Mesothelial cell of epicardium (in vitro differentiated cells): Measurements from ENCODE around the gene KAT8. TPM values are rescaled to one million over a fixed set of nuclear protein-coding genes. Genes with fewer than 3 reads are reported as not detected.

ENCODE experiments used
- DNase-seq, 2 experiments: peaks; one replicate each; pipeline ENCODE4 v3.0.0; 2021; ENCODE audit warnings: low spot score in 2 of 2; ENCODE audit not compliant: unreplicated experiment in 2 of 2
- H3K27ac Mint-ChIP-seq: 2 replicates; pipeline ENCODE4 v1.8.0; 2021; ENCODE audit warnings: mixed read lengths
- H3K27me3 Mint-ChIP-seq: 2 replicates; pipeline ENCODE4 v1.8.0; 2021; ENCODE audit warnings: low read depth, mixed read lengths
- H3K36me3 Mint-ChIP-seq: 2 replicates; pipeline ENCODE4 v1.8.0; 2021; ENCODE audit warnings: mixed read lengths
- H3K4me1 Mint-ChIP-seq: 2 replicates; pipeline ENCODE4 v1.8.0; 2021; ENCODE audit warnings: mixed read lengths
- H3K4me3 Mint-ChIP-seq: 2 replicates; pipeline ENCODE4 v1.8.0; 2021; ENCODE audit warnings: mild to moderate bottlenecking, moderate library complexity, mixed read lengths
- H3K9me3 Mint-ChIP-seq: 2 replicates; pipeline ENCODE4 v1.8.0; 2021; ENCODE audit warnings: mixed read lengths
- total RNA-seq: library from RNA; stranded (reverse); gene quantifications from 3 replicates; pipeline ENCODE4 v1.2.1, GENCODE V29; 2021
- TF ChIP-seq, protein P1 (sequence below): fragments of 200-600 bp; sonication (generic); IDR thresholded peaks from one replicate; pipeline ENCODE4 v1.5.0; 2021; ENCODE audit warnings: antibody characterized with exemption; ENCODE audit not compliant: unreplicated experiment

Gene KAT8
- total RNA-seq, 1 donor from 2014 or later = 75.7 TPM

- H3K9me3 Mint-ChIP-seq = no peaks in the 10 kb centered on the region
- H3K27me3 Mint-ChIP-seq = no peaks in the 10 kb centered on the region
- H3K4me1 Mint-ChIP-seq = peaks cover 21% of the 10 kb centered on the region
- peaks cover 16% of the 10 kb centered on the region for H3K36me3 Mint-ChIP-seq
- peak overlapping the region; percentile 96 for H3K27ac Mint-ChIP-seq
- DNase-seq = no peak
- TF ChIP-seq, protein P1, sequence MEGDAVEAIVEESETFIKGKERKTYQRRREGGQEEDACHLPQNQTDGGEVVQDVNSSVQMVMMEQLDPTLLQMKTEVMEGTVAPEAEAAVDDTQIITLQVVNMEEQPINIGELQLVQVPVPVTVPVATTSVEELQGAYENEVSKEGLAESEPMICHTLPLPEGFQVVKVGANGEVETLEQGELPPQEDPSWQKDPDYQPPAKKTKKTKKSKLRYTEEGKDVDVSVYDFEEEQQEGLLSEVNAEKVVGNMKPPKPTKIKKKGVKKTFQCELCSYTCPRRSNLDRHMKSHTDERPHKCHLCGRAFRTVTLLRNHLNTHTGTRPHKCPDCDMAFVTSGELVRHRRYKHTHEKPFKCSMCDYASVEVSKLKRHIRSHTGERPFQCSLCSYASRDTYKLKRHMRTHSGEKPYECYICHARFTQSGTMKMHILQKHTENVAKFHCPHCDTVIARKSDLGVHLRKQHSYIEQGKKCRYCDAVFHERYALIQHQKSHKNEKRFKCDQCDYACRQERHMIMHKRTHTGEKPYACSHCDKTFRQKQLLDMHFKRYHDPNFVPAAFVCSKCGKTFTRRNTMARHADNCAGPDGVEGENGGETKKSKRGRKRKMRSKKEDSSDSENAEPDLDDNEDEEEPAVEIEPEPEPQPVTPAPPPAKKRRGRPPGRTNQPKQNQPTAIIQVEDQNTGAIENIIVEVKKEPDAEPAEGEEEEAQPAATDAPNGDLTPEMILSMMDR = no peak
- H3K4me3 Mint-ChIP-seq = peak overlapping the region; percentile 88
These were observed 42.7 kb upstream of the KAT8 start for GRCh38 chr16:31074814-31075183.

DNA sequence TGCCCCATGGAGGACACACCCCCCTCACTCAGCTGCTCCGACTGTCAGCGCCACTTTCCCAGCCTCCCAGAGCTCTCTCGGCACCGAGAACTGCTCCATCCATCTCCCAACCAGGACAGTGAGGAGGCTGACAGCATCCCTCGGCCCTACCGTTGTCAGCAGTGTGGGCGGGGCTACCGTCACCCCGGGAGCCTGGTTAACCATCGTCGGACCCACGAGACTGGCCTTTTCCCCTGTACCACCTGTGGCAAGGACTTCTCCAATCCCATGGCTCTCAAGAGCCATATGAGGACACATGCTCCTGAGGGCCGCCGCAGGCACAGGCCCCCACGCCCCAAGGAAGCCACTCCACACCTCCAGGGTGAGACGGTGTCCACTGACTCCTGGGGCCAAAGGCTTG lies 41.1 kb upstream of the KAT8 start:
- TF ChIP-seq, protein P1 = no peak
- no peak for DNase-seq
- Mint-ChIP-seq H3K4me3 (peak overlapping the region; percentile 26), H3K27ac (peak overlapping the region; percentile 39), H3K9me3 (no peaks in the 10 kb centered on the region), H3K4me1 (peaks cover 21% of the 10 kb centered on the region), H3K27me3 (no peaks in the 10 kb centered on the region), H3K36me3 (peaks cover 20% of the 10 kb centered on the region)

DNA sequence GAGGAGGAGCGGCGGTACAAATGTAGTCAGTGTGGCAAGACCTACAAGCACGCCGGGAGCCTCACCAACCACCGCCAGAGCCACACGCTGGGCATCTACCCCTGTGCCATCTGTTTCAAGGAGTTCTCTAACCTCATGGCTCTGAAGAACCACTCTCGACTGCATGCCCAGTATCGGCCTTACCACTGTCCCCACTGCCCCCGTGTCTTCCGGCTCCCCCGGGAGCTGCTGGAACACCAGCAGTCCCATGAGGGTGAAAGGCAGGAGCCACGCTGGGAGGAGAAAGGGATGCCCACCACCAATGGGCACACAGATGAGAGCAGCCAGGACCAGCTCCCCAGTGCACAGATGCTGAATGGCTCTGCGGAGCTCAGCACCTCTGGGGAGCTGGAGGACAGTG lies 40.4 kb upstream of the KAT8 start:
- H3K27ac Mint-ChIP-seq = no peak overlapping the region
- TF ChIP-seq, protein P1 = no peak
- no peaks in the 10 kb centered on the region for H3K27me3 Mint-ChIP-seq
- no peak overlapping the region for H3K4me3 Mint-ChIP-seq
- peaks cover 16% of the 10 kb centered on the region for H3K4me1 Mint-ChIP-seq
- DNase-seq = no peak
- no peaks in the 10 kb centered on the region for H3K9me3 Mint-ChIP-seq
- H3K36me3 Mint-ChIP-seq = peaks cover 20% of the 10 kb centered on the region

- Mint-ChIP-seq H3K27ac (no peak overlapping the region), H3K4me3 (no peak overlapping the region), H3K4me1 (peaks cover 9% of the 10 kb centered on the region), H3K9me3 (no peaks in the 10 kb centered on the region), H3K27me3 (no peaks in the 10 kb centered on the region), H3K36me3 (peaks cover 22% of the 10 kb centered on the region)
- DNase-seq = no peak
- TF ChIP-seq, protein P1 = no peak
These were observed 39.7 kb upstream of the KAT8 start for GRCh38 chr16:31077592-31078396.

GRCh38 chr16:31078597-31079341 lies 38.7 kb upstream of the KAT8 start:
- Mint-ChIP-seq H3K4me3 (no peak overlapping the region), H3K9me3 (no peaks in the 10 kb centered on the region), H3K27me3 (no peaks in the 10 kb centered on the region), H3K36me3 (peaks cover 22% of the 10 kb centered on the region), H3K4me1 (peaks cover 9% of the 10 kb centered on the region), H3K27ac (no peak overlapping the region)
- TF ChIP-seq, protein P1 = no peak
- DNase-seq = no peak
